Keratinocyte (primary cell): ENCODE results near the gene EPB41L2. TPM values are rescaled to one million over a fixed set of nuclear protein-coding genes. Genes with fewer than 3 reads are reported as not detected.

Experiments
- DNase-seq: peaks from one replicate; pipeline ENCODE4 v3.0.0-alpha.2; 2011; ENCODE audit warnings: low read depth, missing footprints, low spot score
- FAIRE-seq: peaks from 2 replicates; lab custom pipeline; 2011; peaks lifted over from hg19 to GRCh38; lab: Jason Lieb, UNC
- H2AFZ ChIP-seq: 2 replicates; pipeline ENCODE4 v1.6.0; 2012; ENCODE audit warnings: low read length, control low read depth, inconsistent platforms; ENCODE audit not compliant: control insufficient read depth
- H3K27ac ChIP-seq: 2 replicates; pipeline ENCODE4 v1.5.1; 2011; ENCODE audit warnings: low read length; ENCODE audit not compliant: control insufficient read depth, insufficient read depth
- H3K27me3 ChIP-seq: 3 replicates; pipeline ENCODE4 v1.6.0; 2011; ENCODE audit warnings: low read length; ENCODE audit not compliant: control insufficient read depth, insufficient read depth; ENCODE audit errors: extremely low read depth
- H3K36me3 ChIP-seq, 2 experiments: 2 replicates in 1 of 2; 3 replicates in 1 of 2; pipeline ENCODE4 v1.5.1; 2011; ENCODE audit warnings: low read length in 2 of 2, mild to moderate bottlenecking in 1 of 2; ENCODE audit not compliant: control insufficient read depth in 2 of 2, insufficient read depth in 2 of 2; ENCODE audit errors: extremely low read depth in 1 of 2
- H3K4me1 ChIP-seq: 3 replicates; pipeline ENCODE4 v1.5.1; 2011; ENCODE audit warnings: low read length; ENCODE audit not compliant: control insufficient read depth, insufficient read depth; ENCODE audit errors: extremely low read depth
- H3K4me2 ChIP-seq: 3 replicates; pipeline ENCODE4 v1.6.0; 2011; ENCODE audit warnings: low read depth, low read length; ENCODE audit not compliant: control insufficient read depth, insufficient read depth; ENCODE audit errors: extremely low read depth
- H3K4me3 ChIP-seq, 3 experiments: fragments of 200-600 bp in 1 of 3; sonication (generic) in 1 of 3; 2 replicates in 2 of 3; 3 replicates in 1 of 3; pipeline ENCODE4 v1.5.1; 2011 to 2016; ENCODE audit warnings: low read length in 3 of 3, mild to moderate bottlenecking in 3 of 3, control low read depth in 2 of 3, inconsistent platforms in 1 of 3, low read depth in 1 of 3, mixed read lengths in 1 of 3, mixed run types in 1 of 3, moderate library complexity in 1 of 3; ENCODE audit not compliant: control insufficient read depth in 2 of 3, insufficient read depth in 2 of 3; ENCODE audit errors: extremely low read depth in 1 of 3
- H3K79me2 ChIP-seq: 2 replicates; pipeline ENCODE4 v1.6.0; 2012; ENCODE audit warnings: low read length; ENCODE audit not compliant: control insufficient read depth, insufficient read depth
- H3K9ac ChIP-seq: 3 replicates; pipeline ENCODE4 v1.6.0; 2011; ENCODE audit warnings: low read length; ENCODE audit not compliant: control insufficient read depth, insufficient read depth; ENCODE audit errors: extremely low read depth
- H3K9me1 ChIP-seq: 3 replicates; pipeline ENCODE4 v1.6.0; 2011; ENCODE audit warnings: low read length; ENCODE audit not compliant: control insufficient read depth, insufficient read depth; ENCODE audit errors: extremely low read depth
- H3K9me3 ChIP-seq: 2 replicates; pipeline ENCODE4 v1.5.1; 2012; ENCODE audit warnings: low read depth, low read length; ENCODE audit not compliant: control insufficient read depth
- H4K20me1 ChIP-seq: 3 replicates; pipeline ENCODE4 v1.6.0; 2011; ENCODE audit warnings: low read length; ENCODE audit not compliant: control insufficient read depth, insufficient read depth; ENCODE audit errors: extremely low read depth
- CTCF ChIP-seq, 3 experiments: IDR thresholded peaks in 1 of 3; conservative IDR thresholded peaks in 1 of 3; optimal IDR thresholded peaks in 1 of 3; 2 replicates in 2 of 3; 3 replicates in 1 of 3; pipeline versions ENCODE3 to v1.5.1; 2011; ENCODE audit warnings: low read length in 3 of 3, mild to moderate bottlenecking in 3 of 3, moderate library complexity in 2 of 3, control low read depth in 1 of 3, inconsistent platforms in 1 of 3; ENCODE audit not compliant: insufficient read depth in 2 of 3; ENCODE audit errors: extremely low read depth in 1 of 3
- EZH2 ChIP-seq: IDR thresholded peaks from one replicate; pipeline ENCODE4 v1.6.1; 2012; ENCODE audit warnings: inconsistent platforms, mild to moderate bottlenecking, low read length, moderate library complexity
- dilution Hi-C: fragments of 300-500 bp; cut with MboI; formaldehyde crosslinking; loops from one replicate; pipeline ENCODE4 v1.7.0; 2020; ENCODE audit warnings: low sequenced_read_pairs; ENCODE audit not compliant: extremely low pct_ligation_motif_present
- polyA plus RNA-seq, 5 experiments: library from polyadenylated mRNA; depleted of rRNA in 3 of 5; stranded (reverse) in 3 of 5; stranded (forward) in 1 of 5; unstranded in 1 of 5; fragments of >200 nt; gene quantifications; 1 replicate in 1 of 5; 2 replicates in 3 of 5; 3 replicates in 1 of 5; pipeline versions ENCODE4 v1.2.1 to v1.2.3, GENCODE V29; 2011 to 2012; ENCODE audit warnings: missing spikeins in 2 of 5, low read depth in 1 of 5, low replicate concordance in 1 of 5

Gene EPB41L2
- polyA plus RNA-seq, 1 donor (not counting 4 experiments of a cell fraction or from before 2014, with no cell fraction given) = 22.0 TPM

GRCh38 chr6:130934848-130935585, 128.0 kb downstream of the EPB41L2 start:
- no peaks in the 10 kb centered on the region for H3K27me3 ChIP-seq
- no peaks in the 10 kb centered on the region for H4K20me1 ChIP-seq
- no peak overlapping the region for H2AFZ ChIP-seq
- H3K9ac ChIP-seq = no peak overlapping the region
- peaks cover 5% of the 10 kb centered on the region for H3K4me1 ChIP-seq
- H3K9me1 ChIP-seq = no peaks in the 10 kb centered on the region
- DNase-seq (no peak), FAIRE-seq (no peak)
- no peaks in the 10 kb centered on the region for H3K9me3 ChIP-seq
- dilution Hi-C loops = no loop called here
- H3K4me2 ChIP-seq = no peak overlapping the region
- no peaks in the 10 kb centered on the region for H3K79me2 ChIP-seq
- H3K36me3 ChIP-seq = no peaks in the 10 kb centered on the region
- TF ChIP-seq EZH2 (no peak), CTCF (optimal IDR thresholded peaks at IDR 0.05 in 1 of 3, IDR thresholded peaks at IDR 0.05 in 1 of 3, conservative IDR thresholded peaks at IDR 0.05 in 1 of 3; ENCODE audit: extremely low read depth in 1 of 3, insufficient read depth in 2 of 3, low read length in 3 of 3) (no peak)
- no peak overlapping the region for H3K4me3 ChIP-seq
- H3K27ac ChIP-seq = no peak overlapping the region

GRCh38 chr6:130933712-130934200, 129.3 kb downstream of the EPB41L2 start:
- Histone ChIP-seq H3K79me2 (no peaks in the 10 kb centered on the region), H3K27me3 (no peaks in the 10 kb centered on the region), H4K20me1 (no peaks in the 10 kb centered on the region), H2AFZ (no peak overlapping the region), H3K9ac (no peak overlapping the region), H3K9me1 (no peaks in the 10 kb centered on the region), H3K4me2 (no peak overlapping the region), H3K27ac (no peak overlapping the region), H3K9me3 (no peaks in the 10 kb centered on the region), H3K36me3 (no peaks in the 10 kb centered on the region), H3K4me1 (peaks cover 5% of the 10 kb centered on the region), H3K4me3 (no peak overlapping the region)
- FAIRE-seq = no peak
- TF ChIP-seq CTCF (optimal IDR thresholded peaks at IDR 0.05 in 1 of 3, IDR thresholded peaks at IDR 0.05 in 1 of 3, conservative IDR thresholded peaks at IDR 0.05 in 1 of 3; ENCODE audit: extremely low read depth in 1 of 3, insufficient read depth in 2 of 3, low read length in 3 of 3) = no peak
- no peak for TF ChIP-seq EZH2
- DNase-seq = no peak
- dilution Hi-C loops = no loop called here
